ENCODE results near the gene WNK4. TPM values are rescaled to one million over a fixed set of nuclear protein-coding genes. Genes with fewer than 3 reads are reported as not detected.

The WNK4 gene
- total and polyA plus RNA-seq, 2 experiments from 2014 or later: 0.10 to 0.65 TPM

GRCh38 chr17:42841975-42842685 is 61.7 kb downstream of the WNK4 start:
- Mint-ChIP-seq H3K4me3 (no peak overlapping the region), H3K9me3 (no peaks in the 10 kb centered on the region; the same call in 2 of the 3 replicates), H3K27me3 (ENCODE audit: insufficient read depth, low read depth, poor library complexity) (peaks cover 7% of the 10 kb centered on the region), H3K4me1 (peaks cover 3% of the 10 kb centered on the region; the same call in 1 of the 3 replicates), H3K27ac (no peak overlapping the region), H3K36me3 (ENCODE audit: low read depth) (peaks cover 89% of the 10 kb centered on the region)
- no peak for ATAC-seq
- Histone ChIP-seq H3F3A (replicated peaks; ENCODE audit: low read depth) (peaks cover 30% of the 10 kb centered on the region), H3K4me1 (ENCODE audit: insufficient read depth) (no peaks in the 10 kb centered on the region), H4K20me1 (replicated peaks; ENCODE audit: insufficient read depth) (peaks cover 29% of the 10 kb centered on the region), H3K36me3 (ENCODE audit: insufficient read depth) (peaks cover 60% of the 10 kb centered on the region), H3K79me2 (replicated peaks; ENCODE audit: insufficient read depth) (no peaks in the 10 kb centered on the region), H3K4me3 (no peak overlapping the region), H3K27me3 (ENCODE audit: insufficient read depth) (no peaks in the 10 kb centered on the region), H3K4me2 (no peak overlapping the region), H2AFZ (no peak overlapping the region), H3K27ac (ENCODE audit: low read depth) (peak overlapping the region; percentile 50; the same call in 1 of the 2 replicates), H3K9me2 (ENCODE audit: insufficient read depth) (no peaks in the 10 kb centered on the region)
- TF ChIP-seq CTCF (conservative IDR thresholded peaks at IDR 0.05; ENCODE audit: low read depth in 2 of 2): no peak
- no peak for TF ChIP-seq STAT1 (IDR thresholded peaks at IDR 0.05; ENCODE audit: unreplicated experiment)
- TF ChIP-seq EZH2phosphoT487 (IDR thresholded peaks at IDR 0.05; ENCODE audit: unreplicated experiment): no peak
- no peak for DNase-seq (ENCODE audit: low spot score)

- Histone ChIP-seq H3K4me3 (no peak overlapping the region), H3K27ac (ENCODE audit: low read depth) (no peak overlapping the region), H3K9me2 (ENCODE audit: insufficient read depth) (no peaks in the 10 kb centered on the region), H3K4me2 (no peak overlapping the region), H3F3A (replicated peaks; ENCODE audit: low read depth) (peaks cover 29% of the 10 kb centered on the region), H3K27me3 (ENCODE audit: insufficient read depth) (no peaks in the 10 kb centered on the region), H3K36me3 (ENCODE audit: insufficient read depth) (peaks cover 48% of the 10 kb centered on the region), H3K4me1 (ENCODE audit: insufficient read depth) (no peaks in the 10 kb centered on the region), H3K79me2 (replicated peaks; ENCODE audit: insufficient read depth) (no peaks in the 10 kb centered on the region), H2AFZ (no peak overlapping the region), H4K20me1 (replicated peaks; ENCODE audit: insufficient read depth) (peaks cover 29% of the 10 kb centered on the region)
- peaks cover 7% of the 10 kb centered on the region for H3K27me3 Mint-ChIP-seq (ENCODE audit: insufficient read depth, low read depth, poor library complexity)
- H3K27ac Mint-ChIP-seq: no peak overlapping the region
- no peaks in the 10 kb centered on the region; the same call in 2 of the 3 replicates for H3K9me3 Mint-ChIP-seq
- ATAC-seq (peak; percentile 78), DNase-seq (ENCODE audit: low spot score) (peak; percentile 80)
- no peak overlapping the region for H3K4me3 Mint-ChIP-seq
- H3K4me1 Mint-ChIP-seq: peaks cover 3% of the 10 kb centered on the region; the same call in 1 of the 3 replicates
- peaks cover 75% of the 10 kb centered on the region for H3K36me3 Mint-ChIP-seq (ENCODE audit: low read depth)
- TF ChIP-seq ZNF331 (CRISPR knock-in tag; IDR thresholded peaks at IDR 0.05; ENCODE audit: low read depth) (no peak), CTCF (conservative IDR thresholded peaks at IDR 0.05; ENCODE audit: low read depth in 2 of 2) (peak; percentile 90 to 96)
Measured at GRCh38 chr17:42843358-42843934, 63.0 kb downstream of the WNK4 start.

Measured in GM23338 (cell line).